NCI-H446 (cell line): ENCODE results near the gene PKP3.

ENCODE experiments used
- DNase-seq, 2 experiments: peaks; one replicate each; lab custom pipeline; 2025; lab: John Stamatoyannopoulos, UW

PKP3 gene

DNA sequence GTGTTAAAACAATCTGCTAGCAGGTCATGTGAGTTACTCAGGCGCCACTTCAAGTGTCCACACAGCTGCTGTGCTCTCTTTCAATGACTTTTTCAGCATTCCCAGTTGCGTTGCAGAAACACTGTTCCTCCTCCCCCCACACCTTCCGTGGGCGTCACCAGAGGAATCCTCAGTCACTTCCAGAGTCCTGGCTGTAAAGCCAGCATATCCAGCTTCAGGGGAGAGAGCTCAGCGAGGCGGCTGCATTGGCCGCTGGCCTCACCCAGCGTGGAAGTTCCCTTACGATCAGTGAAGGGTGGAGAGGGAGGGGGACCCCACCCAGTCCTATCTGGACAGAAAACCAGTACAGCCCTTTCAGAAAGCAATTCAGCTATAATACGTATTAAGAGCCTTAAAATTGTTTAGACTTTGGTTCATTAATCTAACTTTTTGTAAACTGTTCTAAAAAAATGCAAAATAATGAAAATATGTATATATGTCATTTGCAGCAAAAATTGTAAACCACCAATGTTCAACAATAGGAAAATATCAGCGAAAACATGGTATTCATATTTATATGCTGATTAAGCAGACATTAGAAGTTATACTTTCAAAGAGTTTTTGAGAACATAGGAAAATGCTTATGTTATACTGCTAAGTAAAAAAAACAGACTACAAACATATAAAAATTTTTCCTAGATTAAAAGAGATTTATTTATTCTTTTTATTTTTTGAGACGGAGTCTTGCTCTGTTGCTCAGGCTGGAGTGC lies 50.6 kb downstream of the PKP3 start:
- no peak for DNase-seq

- peak in 1 of 2 experiments; percentile 39 for DNase-seq
These were observed 52.0 kb downstream of the PKP3 start for GRCh38 chr11:445765-446588.

DNA sequence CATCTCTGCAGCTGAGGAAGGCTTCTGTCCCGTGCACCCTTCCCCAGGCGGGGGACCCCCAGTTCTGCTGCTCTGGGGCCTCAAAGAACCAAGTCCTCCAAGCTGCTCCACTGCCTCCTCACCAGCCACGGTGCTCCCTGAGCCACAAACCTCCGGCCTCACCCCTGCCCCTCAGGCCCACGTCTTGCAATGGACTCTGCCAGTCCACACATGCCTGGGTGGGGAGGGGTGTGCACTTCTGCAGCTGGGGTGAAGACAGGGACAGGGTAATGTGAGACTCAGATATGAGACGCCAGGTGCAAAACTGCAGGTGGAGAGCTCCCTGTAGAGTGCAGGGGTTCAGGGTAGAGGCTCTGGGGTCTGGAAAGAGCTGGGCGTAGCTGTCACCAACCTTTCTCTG lies 52.9 kb downstream of the PKP3 start:
- no peak for DNase-seq

- DNase-seq, result peak; percentile 76 to 96
These were observed 54.1 kb downstream of the PKP3 start for GRCh38 chr11:447923-448731.

DNA sequence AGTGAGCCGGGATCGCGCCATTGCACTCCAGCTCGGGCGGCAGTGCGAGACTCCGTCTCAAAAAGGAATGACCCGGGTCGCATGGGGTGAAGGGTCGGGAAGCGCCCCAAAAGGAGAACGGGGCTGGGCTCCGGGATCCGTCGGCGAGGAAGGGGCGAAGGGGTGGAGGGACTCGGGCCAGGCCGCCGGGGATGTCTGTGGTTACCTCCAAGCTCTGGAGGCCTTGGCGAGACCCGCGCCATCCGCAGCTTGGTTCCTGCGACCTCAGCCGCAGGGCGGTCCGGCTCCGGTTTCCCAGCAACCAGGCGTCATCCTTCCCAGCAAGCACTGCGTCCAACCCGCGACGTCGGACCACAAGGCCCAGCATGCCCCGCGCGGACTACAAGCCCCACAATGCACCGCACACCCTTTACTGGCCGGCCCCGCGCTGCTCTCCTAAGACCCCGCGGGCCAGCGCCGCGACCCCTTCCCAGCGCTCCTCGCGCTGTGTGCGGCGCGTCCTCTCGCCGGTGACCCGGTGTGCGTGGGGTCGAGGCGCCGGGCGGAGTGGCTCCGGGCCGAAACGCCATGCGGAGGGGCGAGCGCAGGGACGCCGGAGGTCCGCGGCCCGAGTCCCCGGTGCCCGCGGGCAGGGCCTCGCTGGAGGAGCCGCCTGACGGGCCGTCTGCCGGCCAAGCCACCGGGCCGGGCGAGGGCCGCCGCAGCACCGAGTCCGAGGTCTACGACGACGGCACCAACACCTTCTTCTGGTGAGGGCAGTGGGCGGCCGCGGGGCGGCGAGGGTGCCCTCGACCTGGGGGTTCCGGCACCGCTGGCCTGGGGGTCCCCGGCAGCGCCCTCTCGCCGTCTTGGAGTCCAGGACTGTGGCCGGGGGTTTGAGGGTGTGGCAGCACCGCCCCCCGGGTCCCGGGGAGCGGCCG lies 56.1 kb downstream of the PKP3 start, which contains the start of gene PTDSS2:
TSS of gene PTDSS2 (plus strand) at position 391 of the 920 bp plus-strand sequence. CDS start at position 568, 177 bp downstream.
- peak; percentile 91 to 95 for DNase-seq

DNA sequence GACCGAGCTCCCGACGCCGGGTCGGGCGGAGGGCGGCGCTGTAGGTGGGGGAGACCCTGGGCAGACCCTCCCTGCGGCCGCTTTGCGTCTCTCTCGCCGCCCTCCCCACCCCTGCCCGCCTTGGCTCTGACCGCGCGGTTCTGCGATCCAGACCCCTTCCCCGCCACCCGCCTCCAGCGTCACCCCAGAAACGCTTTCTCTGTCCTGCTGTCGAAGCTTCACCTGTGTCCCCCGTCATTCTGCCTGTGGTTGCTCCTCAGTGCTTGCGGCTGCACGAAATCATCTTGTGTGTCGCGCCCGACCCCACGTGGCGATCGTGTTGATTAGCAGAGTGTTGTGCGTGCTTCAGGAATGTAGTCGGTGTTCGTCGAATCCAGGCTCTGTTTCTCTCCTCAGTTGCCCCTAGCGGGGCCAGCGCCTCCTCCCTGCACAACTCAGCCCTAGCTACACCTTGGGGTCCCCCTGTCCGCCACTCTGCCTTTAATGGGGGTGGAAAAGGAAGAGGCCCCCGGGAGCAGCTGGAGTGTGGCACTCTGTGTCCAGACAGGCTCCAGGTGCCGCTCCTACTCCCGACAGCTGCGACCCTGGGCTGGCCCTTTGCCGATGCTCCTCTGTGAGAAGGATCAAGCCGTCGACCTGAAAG lies 56.9 kb downstream of the PKP3 start:
- peak in 1 of 2 experiments; percentile 33 for DNase-seq

DNA sequence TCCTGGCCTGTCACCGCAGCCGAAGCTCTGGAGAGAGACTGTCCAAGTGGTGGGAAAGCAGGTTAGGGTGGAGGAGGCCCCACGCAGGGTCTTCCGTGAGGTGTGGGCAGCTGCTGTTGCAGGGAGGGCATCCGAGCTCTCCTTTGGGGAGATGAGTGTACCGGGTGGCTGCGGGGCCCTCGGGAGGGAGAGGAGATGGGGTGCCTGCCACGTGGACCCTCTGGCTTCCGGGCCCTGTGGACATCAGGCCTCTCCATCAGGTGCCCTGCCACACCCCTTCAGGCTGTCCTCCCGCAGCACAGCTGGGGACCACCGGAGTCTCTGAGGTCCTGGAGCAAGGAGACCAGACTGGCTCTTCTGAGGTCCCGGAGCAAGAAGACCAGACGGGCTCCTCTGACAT lies 57.7 kb downstream of the PKP3 start:
- no peak for DNase-seq

DNA sequence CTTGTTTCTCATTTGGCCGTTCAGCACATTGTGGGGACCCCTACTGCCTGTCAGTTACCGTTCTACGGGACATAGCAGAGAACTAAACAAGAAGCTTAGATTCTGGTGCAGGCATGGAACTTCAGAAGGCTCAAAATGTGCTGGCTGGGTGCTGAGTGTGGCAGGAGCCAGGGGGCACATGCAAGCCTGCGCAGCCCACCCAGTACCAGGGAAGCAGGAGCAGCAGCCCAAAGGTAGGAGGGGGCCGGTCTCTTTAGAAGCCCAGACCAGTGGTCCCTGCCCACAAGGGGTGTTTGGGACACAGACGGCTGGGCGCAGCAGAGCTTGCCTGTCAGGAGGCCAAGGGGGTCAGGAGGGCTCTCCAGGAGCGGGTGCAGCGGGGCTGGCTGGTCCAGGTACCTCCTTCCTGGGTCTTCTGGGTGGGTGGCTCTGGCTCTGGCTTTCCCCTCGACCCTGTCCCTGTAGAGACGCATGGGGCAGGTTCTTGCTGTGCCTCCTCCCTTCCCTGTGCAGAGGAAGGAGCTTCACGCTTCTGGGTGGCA lies 58.3 kb downstream of the PKP3 start:
- DNase-seq, result no peak

GRCh38 chr11:452916-453527 lies 59.0 kb downstream of the PKP3 start:
- DNase-seq, result no peak

- no peak for DNase-seq
These were observed 59.6 kb downstream of the PKP3 start for GRCh38 chr11:453564-453963.

DNA sequence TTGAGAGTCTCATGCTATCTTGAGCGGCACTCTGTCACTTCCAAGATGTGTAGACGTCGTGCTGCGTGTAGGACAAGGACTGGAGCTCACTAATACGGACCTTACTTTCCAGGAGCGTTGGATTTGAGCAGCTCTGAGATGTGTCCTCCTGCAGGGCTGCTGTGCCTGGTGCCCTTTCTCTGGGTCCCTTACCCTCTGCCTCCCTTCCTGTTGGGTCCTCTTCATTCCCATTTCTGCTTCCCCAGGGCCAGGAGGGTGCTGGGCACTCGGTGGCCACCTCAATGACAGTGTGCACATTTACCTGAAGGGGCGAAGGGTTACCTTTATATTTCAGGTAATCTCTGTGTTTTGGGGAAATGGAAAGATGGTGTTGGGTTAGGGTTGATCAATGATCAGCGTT lies 60.0 kb downstream of the PKP3 start:
- DNase-seq, result no peak
